AG04450 (cell line): ENCODE data around the gene PRKN. TPM values are rescaled to one million over a fixed set of nuclear protein-coding genes. Genes with fewer than 3 reads are reported as not detected.

Experiments
- CTCF ChIA-PET: fragments of 300-600, 350-600 bp; formaldehyde crosslinking; extraction: SDS; loops from one replicate; lab custom pipeline; 2022; ENCODE audit warnings: antibody characterized with exemption, inconsistent platforms; lab: Charles Lee
- POLR2A ChIA-PET: fragments of 350-600 bp; formaldehyde crosslinking; extraction: SDS; loops from one replicate; lab custom pipeline; 2021; ENCODE audit warnings: antibody characterized with exemption, inconsistent platforms; lab: Yijun Ruan, JAX
- DNase-seq: peaks from one replicate; pipeline ENCODE4 v3.0.0-alpha.2; 2011; ENCODE audit warnings: low read depth, low spot score
- H3K27ac ChIP-seq: one replicate; pipeline ENCODE4 v1.5.1; 2012; ENCODE audit warnings: low read depth, low read length, control low read depth
- H3K27me3 ChIP-seq: one replicate; pipeline ENCODE4 v1.6.0; 2012; ENCODE audit warnings: low read length; ENCODE audit not compliant: control insufficient read depth, insufficient read depth
- H3K4me3 ChIP-seq: 2 replicates; pipeline ENCODE4 v1.5.1; 2011; ENCODE audit warnings: mild to moderate bottlenecking, low read depth, low read length, control low read depth
- H3K9me3 ChIP-seq: 2 replicates; pipeline ENCODE4 v1.5.1; 2012; ENCODE audit warnings: low read length; ENCODE audit not compliant: control insufficient read depth, insufficient read depth
- polyA plus RNA-seq: library from polyadenylated mRNA; depleted of rRNA; stranded (reverse); fragments of >200 nt; gene quantifications from 2 replicates; pipeline ENCODE4 v1.2.3, GENCODE V29; 2011
- TF ChIP-seq, protein P1 (sequence below): IDR thresholded peaks from 2 replicates; pipeline ENCODE4 v1.5.1; 2011; ENCODE audit warnings: low read depth, low read length, control low read depth, inconsistent platforms

PRKN gene
- polyA plus RNA-seq, 1 experiment, result not detected

DNA sequence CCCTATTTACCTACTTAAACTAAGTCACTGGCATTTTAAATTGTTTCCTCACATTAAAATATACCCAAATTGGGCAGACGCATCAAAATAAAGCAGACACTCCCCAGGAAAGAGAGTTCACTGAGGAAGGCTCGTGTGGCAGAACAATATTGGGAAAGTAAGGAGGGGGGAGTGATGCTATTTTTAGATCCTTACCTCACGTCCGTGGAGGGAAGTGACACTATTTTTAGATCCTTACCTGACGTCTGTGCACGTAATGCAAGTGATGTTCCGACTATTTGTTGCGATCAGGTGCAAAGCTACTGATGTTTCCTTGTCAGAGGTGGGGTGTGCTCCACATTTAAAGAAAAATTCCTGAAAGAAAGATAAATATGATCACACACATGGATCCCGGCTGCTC, 754.5 kb downstream of the PRKN start:
- TF ChIP-seq, protein P1, sequence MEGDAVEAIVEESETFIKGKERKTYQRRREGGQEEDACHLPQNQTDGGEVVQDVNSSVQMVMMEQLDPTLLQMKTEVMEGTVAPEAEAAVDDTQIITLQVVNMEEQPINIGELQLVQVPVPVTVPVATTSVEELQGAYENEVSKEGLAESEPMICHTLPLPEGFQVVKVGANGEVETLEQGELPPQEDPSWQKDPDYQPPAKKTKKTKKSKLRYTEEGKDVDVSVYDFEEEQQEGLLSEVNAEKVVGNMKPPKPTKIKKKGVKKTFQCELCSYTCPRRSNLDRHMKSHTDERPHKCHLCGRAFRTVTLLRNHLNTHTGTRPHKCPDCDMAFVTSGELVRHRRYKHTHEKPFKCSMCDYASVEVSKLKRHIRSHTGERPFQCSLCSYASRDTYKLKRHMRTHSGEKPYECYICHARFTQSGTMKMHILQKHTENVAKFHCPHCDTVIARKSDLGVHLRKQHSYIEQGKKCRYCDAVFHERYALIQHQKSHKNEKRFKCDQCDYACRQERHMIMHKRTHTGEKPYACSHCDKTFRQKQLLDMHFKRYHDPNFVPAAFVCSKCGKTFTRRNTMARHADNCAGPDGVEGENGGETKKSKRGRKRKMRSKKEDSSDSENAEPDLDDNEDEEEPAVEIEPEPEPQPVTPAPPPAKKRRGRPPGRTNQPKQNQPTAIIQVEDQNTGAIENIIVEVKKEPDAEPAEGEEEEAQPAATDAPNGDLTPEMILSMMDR, result no peak
- CTCF ChIA-PET, result no interaction called here
- no peak overlapping the region for H3K4me3 ChIP-seq

DNA sequence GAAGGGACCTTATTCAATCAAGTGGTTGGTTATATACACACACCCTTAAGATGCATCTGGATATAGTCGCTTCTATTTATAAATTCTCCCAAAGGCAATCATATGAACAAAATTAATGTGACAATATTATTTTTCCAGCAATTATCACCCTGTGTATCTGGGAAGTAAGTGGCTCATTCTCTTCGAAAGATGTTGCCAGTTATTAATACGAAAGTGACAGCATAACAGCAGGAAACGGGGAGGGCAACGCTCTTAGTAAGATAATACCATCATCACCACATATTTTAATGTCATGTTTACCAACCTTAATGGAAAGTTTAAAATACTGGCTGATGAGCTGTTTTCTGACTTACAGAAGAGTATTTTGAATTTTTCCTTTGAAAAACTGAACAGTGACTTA, 756.5 kb downstream of the PRKN start:
- peaks cover 11% of the 10 kb centered on the region for H3K9me3 ChIP-seq
- no peaks in the 10 kb centered on the region for H3K27me3 ChIP-seq
- no peak for DNase-seq
- no peak overlapping the region for H3K4me3 ChIP-seq
- CTCF ChIA-PET, result no interaction called here
- POLR2A ChIA-PET, result no interaction called here
- H3K27ac ChIP-seq, result no peak overlapping the region
- TF ChIP-seq, protein P1, result no peak

More for the DNA sequence above, 754.5 kb downstream of the PRKN start:
- Histone ChIP-seq H3K9me3 (peaks cover 20% of the 10 kb centered on the region), H3K27me3 (no peaks in the 10 kb centered on the region), H3K27ac (no peak overlapping the region)
- POLR2A ChIA-PET, result no interaction called here
- DNase-seq, result no peak

DNA sequence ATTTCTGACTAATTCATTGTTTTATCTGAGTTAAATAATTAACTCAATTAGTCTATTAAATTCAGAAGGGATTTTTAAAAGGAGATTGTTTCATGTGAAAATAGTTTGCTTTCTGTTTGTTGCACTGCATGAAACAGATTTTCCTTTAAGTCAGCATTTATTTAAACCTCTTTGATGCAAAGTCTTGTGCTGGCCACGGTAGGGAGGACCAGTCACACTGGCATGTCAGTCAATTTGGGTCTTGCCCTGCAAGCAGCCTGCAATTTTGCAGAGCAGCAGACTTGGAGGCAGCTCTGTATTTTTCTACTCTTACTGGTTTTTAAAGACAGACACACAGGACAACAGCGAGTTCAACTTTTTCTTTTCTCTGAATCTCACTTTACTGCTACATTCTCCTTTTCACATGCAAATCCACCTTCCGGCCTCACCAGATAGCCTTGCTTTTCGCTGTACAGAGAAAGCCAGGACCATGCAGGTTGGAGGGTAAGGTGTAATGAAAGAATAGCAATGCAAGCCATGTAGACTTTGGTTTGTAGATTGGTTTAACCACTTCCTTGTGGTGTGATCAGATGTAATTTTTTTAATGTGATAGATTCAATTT, 763.8 kb downstream of the PRKN start:
- Histone ChIP-seq H3K4me3 (no peak overlapping the region), H3K27me3 (no peaks in the 10 kb centered on the region), H3K27ac (no peak overlapping the region), H3K9me3 (peaks cover 3% of the 10 kb centered on the region; the same call in 1 of the 2 replicates)
- CTCF ChIA-PET, result no interaction called here
- DNase-seq, result no peak
- POLR2A ChIA-PET, result no interaction called here
- TF ChIP-seq, protein P1, result no peak

DNA sequence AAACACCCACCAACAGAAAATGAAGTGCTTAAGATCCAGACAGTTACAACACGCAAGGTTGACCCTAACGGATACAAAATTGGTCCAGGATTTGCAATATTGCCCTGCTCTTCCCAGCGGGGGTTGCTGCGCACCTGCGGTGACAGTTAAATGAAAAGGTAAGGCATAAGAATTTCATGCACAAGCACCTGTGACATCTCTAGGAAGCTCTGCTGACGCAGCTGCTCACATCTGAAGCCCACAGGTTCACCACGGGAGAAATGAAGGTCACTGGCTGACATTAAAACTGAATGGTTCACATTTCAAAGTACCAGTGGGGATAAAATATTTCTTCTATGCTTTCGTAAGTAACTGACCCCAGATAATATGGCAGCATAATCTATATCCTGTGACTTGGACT, 764.4 kb downstream of the PRKN start:
- CTCF ChIA-PET, result no interaction called here
- no peak overlapping the region for H3K4me3 ChIP-seq
- TF ChIP-seq, protein P1, result no peak
- DNase-seq, result no peak
- H3K9me3 ChIP-seq, result peaks cover 3% of the 10 kb centered on the region; the same call in 1 of the 2 replicates
- no peak overlapping the region for H3K27ac ChIP-seq
- POLR2A ChIA-PET, result no interaction called here
- no peaks in the 10 kb centered on the region for H3K27me3 ChIP-seq

DNA sequence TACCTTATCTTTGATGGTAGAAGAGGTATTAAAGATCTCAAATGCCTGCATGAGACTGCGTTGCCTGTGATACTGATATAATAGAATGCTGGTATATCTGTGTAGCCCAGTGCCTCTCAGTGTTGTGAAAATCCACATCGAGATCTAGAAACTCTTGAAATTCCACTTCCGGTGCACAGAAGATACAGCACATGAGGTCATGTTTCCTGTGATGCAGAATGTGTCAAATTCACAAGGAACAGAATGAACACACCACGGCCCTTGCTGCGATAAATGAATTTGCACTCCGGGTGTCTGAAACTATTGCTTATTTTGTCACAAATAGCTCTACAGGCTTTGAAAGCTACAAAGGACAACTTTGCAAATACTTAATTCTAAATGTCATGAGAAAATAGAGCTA, 765.8 kb downstream of the PRKN start:
- H3K9me3 ChIP-seq, result peaks cover 3% of the 10 kb centered on the region; the same call in 1 of the 2 replicates
- ChIA-PET CTCF (interaction anchor here (0.6 kb wide), 1 partner anchor 254 kb away, joined by 3 read pairs; no protein-coding TSS in a partner anchor), POLR2A (no interaction called here)
- no peak overlapping the region for H3K27ac ChIP-seq
- TF ChIP-seq, protein P1, result no peak
- no peak overlapping the region for H3K4me3 ChIP-seq
- DNase-seq, result no peak
- H3K27me3 ChIP-seq, result no peaks in the 10 kb centered on the region
